Endothelial cell of umbilical vein (primary cell): ENCODE data around the gene PHF8.

Source experiments
- CTCF ChIP-seq, 2 donors: IDR thresholded peaks; 1 replicate in 1 of 2; 2 replicates in 1 of 2; pipeline ENCODE4 v1.5.1; 2011; ENCODE audit warnings: low read length in 2 of 2, mild to moderate bottlenecking in 2 of 2, moderate library complexity in 2 of 2, control low read depth in 1 of 2, inconsistent platforms in 1 of 2, low read depth in 1 of 2; ENCODE audit not compliant: insufficient read depth in 1 of 2; ENCODE audit errors: extremely low read depth in 1 of 2
- EZH2 ChIP-seq: IDR thresholded peaks from 2 replicates; pipeline ENCODE4 v1.6.1; 2012; ENCODE audit warnings: borderline replicate concordance, low read depth, mild to moderate bottlenecking, moderate library complexity, low read length, inconsistent platforms; ENCODE audit not compliant: severe bottlenecking
- FOS ChIP-seq: IDR thresholded peaks from 2 replicates; pipeline ENCODE4 v1.6.1; 2011; ENCODE audit warnings: mild to moderate bottlenecking, low read length, moderate library complexity, borderline replicate concordance; ENCODE audit not compliant: insufficient read depth
- JUN ChIP-seq: IDR thresholded peaks from 2 replicates; pipeline ENCODE4 v1.6.1; 2011; ENCODE audit warnings: borderline replicate concordance, low read depth; ENCODE audit not compliant: insufficient read length, insufficient read depth
- MAX ChIP-seq: IDR thresholded peaks from 2 replicates; pipeline ENCODE4 v1.6.1; 2011; ENCODE audit not compliant: insufficient read depth, insufficient read length
- MYC ChIP-seq: IDR thresholded peaks from one replicate; pipeline ENCODE4 v1.6.1; 2011; ENCODE audit warnings: mild to moderate bottlenecking, low read depth, low read length
- POLR2A ChIP-seq: IDR thresholded peaks from 2 replicates; pipeline ENCODE4 v1.6.1; 2012; ENCODE audit warnings: low read depth, mild to moderate bottlenecking, control low read depth, low read length
- POLR2AphosphoS5 ChIP-seq: IDR thresholded peaks from 2 replicates; pipeline ENCODE4 v1.6.1; 2012; ENCODE audit warnings: low read depth, mild to moderate bottlenecking, control low read depth, low read length, moderate library complexity; ENCODE audit not compliant: insufficient read depth

GRCh38 chrX:54085666-54086065, 41.4 kb upstream of the PHF8 start:
- TF ChIP-seq CTCF (IDR thresholded peaks at IDR 0.05; ENCODE audit: extremely low read depth in 1 of 2, insufficient read depth in 1 of 2, low read depth in 1 of 2, low read length in 2 of 2): no peak
- TF ChIP-seq JUN: no peak
- TF ChIP-seq FOS: no peak
- no peak for TF ChIP-seq POLR2A
- no peak for TF ChIP-seq EZH2
- no peak for TF ChIP-seq POLR2AphosphoS5
- TF ChIP-seq MYC: no peak
- TF ChIP-seq MAX: no peak
